ENCODE data around the gene ARID1B.
"Not testable (repeated sequence)": the region's sequence is repeated elsewhere in the genome, so short reads cannot be mapped to it uniquely, and the experiment has no call there.

The ARID1B gene

GRCh38 chr6:156982168-156982567 is 205.0 kb downstream of the ARID1B start:
- DNase-seq (ENCODE audit: low read depth in 3 of 3, low spot score in 1 of 3) = no peak

GRCh38 chr6:156982864-156983263 is 205.7 kb downstream of the ARID1B start:
- not testable (repeated sequence) for DNase-seq (ENCODE audit: low read depth in 3 of 3, low spot score in 1 of 3)

GRCh38 chr6:156984178-156984738 is 207.1 kb downstream of the ARID1B start:
- DNase-seq (ENCODE audit: low read depth in 3 of 3, low spot score in 1 of 3) = no peak

- no peak for DNase-seq (ENCODE audit: low read depth in 3 of 3, low spot score in 1 of 3)
These were observed 208.1 kb downstream of the ARID1B start for GRCh38 chr6:156985309-156985708.

- DNase-seq (ENCODE audit: low read depth in 3 of 3, low spot score in 1 of 3) = no peak
These were observed 211.3 kb downstream of the ARID1B start for GRCh38 chr6:156988276-156989158.

- no peak for DNase-seq (ENCODE audit: low read depth in 3 of 3, low spot score in 1 of 3)
These were observed 212.1 kb downstream of the ARID1B start for GRCh38 chr6:156989159-156989806.

- DNase-seq (ENCODE audit: low read depth in 3 of 3, low spot score in 1 of 3) = no peak
These were observed 215.0 kb downstream of the ARID1B start for GRCh38 chr6:156992020-156992804.

GRCh38 chr6:156993713-156994112 is 216.5 kb downstream of the ARID1B start:
- no peak for DNase-seq (ENCODE audit: low read depth in 3 of 3, low spot score in 1 of 3)

GRCh38 chr6:156994215-156995076 is 217.3 kb downstream of the ARID1B start:
- no peak for DNase-seq (ENCODE audit: low read depth in 3 of 3, low spot score in 1 of 3)

GRCh38 chr6:156995502-156995901 is 218.3 kb downstream of the ARID1B start:
- no peak for DNase-seq (ENCODE audit: low read depth in 3 of 3, low spot score in 1 of 3)

- no peak for DNase-seq (ENCODE audit: low read depth in 3 of 3, low spot score in 1 of 3)
These were observed 219.1 kb downstream of the ARID1B start for GRCh38 chr6:156996265-156996664.

- DNase-seq (ENCODE audit: low read depth in 3 of 3, low spot score in 1 of 3) = no peak
These were observed 221.7 kb downstream of the ARID1B start for GRCh38 chr6:156998794-156999330.

GRCh38 chr6:156999762-157000161 is 222.6 kb downstream of the ARID1B start:
- no peak for DNase-seq (ENCODE audit: low read depth in 3 of 3, low spot score in 1 of 3)

GRCh38 chr6:157001716-157002115 is 224.5 kb downstream of the ARID1B start:
- no peak for DNase-seq (ENCODE audit: low read depth in 3 of 3, low spot score in 1 of 3)

GRCh38 chr6:157002774-157003173 is 225.6 kb downstream of the ARID1B start:
- DNase-seq (ENCODE audit: low read depth in 3 of 3, low spot score in 1 of 3) = no peak

- DNase-seq (ENCODE audit: low read depth in 3 of 3, low spot score in 1 of 3) = no peak
These were observed 228.8 kb downstream of the ARID1B start for GRCh38 chr6:157005940-157006339.

- no peak for DNase-seq (ENCODE audit: low read depth in 3 of 3, low spot score in 1 of 3)
These were observed 231.4 kb downstream of the ARID1B start for GRCh38 chr6:157008568-157008967.

- DNase-seq (ENCODE audit: low read depth in 3 of 3, low spot score in 1 of 3) = no peak
These were observed 235.2 kb downstream of the ARID1B start for GRCh38 chr6:157012355-157012754.

- DNase-seq (ENCODE audit: low read depth in 3 of 3, low spot score in 1 of 3) = no peak
These were observed 236.6 kb downstream of the ARID1B start for GRCh38 chr6:157013649-157014304.

GRCh38 chr6:157014871-157015270 is 237.7 kb downstream of the ARID1B start:
- DNase-seq (ENCODE audit: low read depth in 3 of 3, low spot score in 1 of 3) = no peak
